Measurements from ENCODE around the gene JMJD4.

DNA sequence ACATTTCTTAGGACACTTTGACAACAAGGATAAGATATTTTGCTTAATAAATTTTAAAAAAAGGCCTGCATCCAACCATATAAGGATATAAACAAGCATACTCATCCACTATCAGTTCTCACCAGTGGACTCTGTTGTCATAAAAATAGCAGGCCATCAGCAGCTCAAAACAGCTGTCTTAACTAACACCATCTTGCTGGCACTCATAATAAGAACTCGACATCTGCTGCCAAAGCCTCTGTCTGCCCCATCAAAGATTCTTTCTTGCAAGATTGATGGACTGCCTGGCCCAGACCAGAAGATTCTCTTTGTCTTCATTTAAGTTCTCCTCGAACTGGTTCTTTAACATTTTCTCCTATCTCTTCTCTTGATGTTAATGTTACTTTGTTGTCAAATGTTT is 10.1 kb downstream of the JMJD4 start:
- TF ChIP-seq, protein P1, sequence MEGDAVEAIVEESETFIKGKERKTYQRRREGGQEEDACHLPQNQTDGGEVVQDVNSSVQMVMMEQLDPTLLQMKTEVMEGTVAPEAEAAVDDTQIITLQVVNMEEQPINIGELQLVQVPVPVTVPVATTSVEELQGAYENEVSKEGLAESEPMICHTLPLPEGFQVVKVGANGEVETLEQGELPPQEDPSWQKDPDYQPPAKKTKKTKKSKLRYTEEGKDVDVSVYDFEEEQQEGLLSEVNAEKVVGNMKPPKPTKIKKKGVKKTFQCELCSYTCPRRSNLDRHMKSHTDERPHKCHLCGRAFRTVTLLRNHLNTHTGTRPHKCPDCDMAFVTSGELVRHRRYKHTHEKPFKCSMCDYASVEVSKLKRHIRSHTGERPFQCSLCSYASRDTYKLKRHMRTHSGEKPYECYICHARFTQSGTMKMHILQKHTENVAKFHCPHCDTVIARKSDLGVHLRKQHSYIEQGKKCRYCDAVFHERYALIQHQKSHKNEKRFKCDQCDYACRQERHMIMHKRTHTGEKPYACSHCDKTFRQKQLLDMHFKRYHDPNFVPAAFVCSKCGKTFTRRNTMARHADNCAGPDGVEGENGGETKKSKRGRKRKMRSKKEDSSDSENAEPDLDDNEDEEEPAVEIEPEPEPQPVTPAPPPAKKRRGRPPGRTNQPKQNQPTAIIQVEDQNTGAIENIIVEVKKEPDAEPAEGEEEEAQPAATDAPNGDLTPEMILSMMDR (IDR thresholded peaks at IDR 0.05): no peak
- TF ChIP-seq POLR2A (IDR thresholded peaks at IDR 0.05): no peak
- no peak for TF ChIP-seq EP300 (IDR thresholded peaks at IDR 0.05)

Measured in tibial nerve (tissue), 4 donors.